ENCODE results near the gene ZG16.

DNA sequence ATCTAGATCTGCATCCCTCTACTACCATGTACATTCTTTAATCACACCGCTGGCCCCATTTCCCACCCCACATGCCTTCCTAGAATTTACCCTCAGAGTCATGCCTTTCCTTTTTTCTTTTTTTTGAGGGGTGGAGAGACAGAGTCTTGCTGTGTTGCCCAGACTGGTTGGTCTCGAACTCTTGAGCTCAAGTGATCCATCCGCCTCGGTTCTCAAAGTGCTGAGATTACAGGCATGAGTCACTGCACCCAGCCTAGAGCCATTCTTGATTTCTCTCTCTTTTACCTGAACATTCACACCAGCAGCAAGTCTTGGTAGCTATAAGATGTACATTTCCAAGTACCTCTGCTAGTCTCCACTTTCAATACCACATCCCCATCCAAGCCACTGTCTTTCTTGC is 40.0 kb downstream of the ZG16 start:
- TF ChIP-seq POLR2A (IDR thresholded peaks at IDR 0.05) (no peak), CTCF (IDR thresholded peaks at IDR 0.05) (no peak), POLR2AphosphoS5 (IDR thresholded peaks at IDR 0.05) (no peak)
